HG03097 (cell line): ENCODE data around the gene LPP.

Experiments used
- ATAC-seq: cut with Tn5 transposase; IDR thresholded peaks from one replicate; pipeline ENCODE4 v1.9.1; 2021; ENCODE audit not compliant: unreplicated experiment, low FRiP score

Gene LPP

DNA sequence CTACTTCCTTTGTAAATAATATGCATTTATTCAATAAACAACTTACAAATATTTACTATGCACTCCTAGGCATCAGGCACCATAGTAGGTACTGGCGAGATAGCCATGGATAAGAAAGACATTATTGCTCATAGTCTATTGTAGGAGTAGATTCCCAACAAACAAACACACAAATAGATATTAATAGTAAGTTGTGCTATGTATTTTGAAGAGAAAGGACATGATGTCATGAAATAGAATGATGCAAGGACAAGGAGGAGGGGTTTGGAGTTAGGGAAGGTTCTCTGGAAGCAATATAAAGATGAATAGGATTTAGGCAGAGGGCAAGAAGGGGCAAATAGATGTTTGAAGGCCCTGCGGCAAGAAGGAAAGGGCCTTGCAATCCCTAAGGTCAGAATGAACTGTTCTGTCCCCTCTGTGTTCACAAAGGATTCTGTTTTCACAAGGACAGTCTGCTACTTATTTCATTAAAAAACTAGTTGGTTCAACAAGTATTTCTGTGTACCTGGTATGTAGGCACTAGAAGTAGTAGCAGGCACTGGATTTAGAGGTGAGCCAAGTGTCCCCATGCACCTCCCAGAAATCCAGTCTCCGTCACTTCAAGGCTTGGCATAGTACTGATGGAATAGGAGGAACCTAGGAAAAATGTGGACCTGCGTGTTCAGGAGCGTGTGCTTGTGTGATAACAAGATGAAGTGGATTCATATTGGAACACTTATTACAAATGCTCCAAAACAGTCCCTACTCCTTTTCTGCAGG lies 786.0 kb downstream of the LPP start:
- no peak for ATAC-seq
